ENCODE data around the gene APRT.
A peak's percentile ranks its signal among the peaks of the same experiment; 100 is the strongest.

APRT gene

GRCh38 chr16:88770461-88771293, 41.1 kb downstream of the APRT start:
- peak overlapping the region; percentile 40 for H3K4me3 ChIP-seq (ENCODE audit: low read length)
- H3K9me3 ChIP-seq (ENCODE audit: control insufficient read depth, insufficient read depth, low read length), result no peaks in the 10 kb centered on the region
- H3K79me2 ChIP-seq (ENCODE audit: control insufficient read depth, low read length), result peaks cover 99% of the 10 kb centered on the region
- H3K9me2 ChIP-seq (replicated peaks; ENCODE audit: control insufficient read depth, low read length), result no peaks in the 10 kb centered on the region
- H3K4me1 ChIP-seq (ENCODE audit: control insufficient read depth, low read length), result peaks cover 46% of the 10 kb centered on the region
- no peaks in the 10 kb centered on the region for H3K27me3 ChIP-seq (ENCODE audit: control insufficient read depth, low read length)
- H3K4me2 ChIP-seq (ENCODE audit: low read length), result peak overlapping the region; percentile 60
- H4K20me1 ChIP-seq (ENCODE audit: control insufficient read depth, insufficient read depth, low read depth, low read length), result peaks cover 30% of the 10 kb centered on the region
- 0 out of 2 replicates have a peak, but pooled peaks cover 4% of the 10 kb centered on the region for H3F3A ChIP-seq (ENCODE audit: control insufficient read depth, insufficient read depth)
- peaks cover 27% of the 10 kb centered on the region for H3K36me3 ChIP-seq (ENCODE audit: control insufficient read depth, low read length)
- H3K27ac ChIP-seq (ENCODE audit: low read depth, low read length), result peak overlapping the region; percentile 52
- TF ChIP-seq EZH2phosphoT487 (IDR thresholded peaks at IDR 0.05; ENCODE audit: borderline replicate concordance, low read length) (no peak), CTCF (IDR thresholded peaks at IDR 0.05; ENCODE audit: low read depth, low read length, poor library complexity, severe bottlenecking) (no peak)

GRCh38 chr16:88769617-88770460, 41.9 kb downstream of the APRT start:
- Histone ChIP-seq H4K20me1 (ENCODE audit: control insufficient read depth, insufficient read depth, low read depth, low read length) (peaks cover 30% of the 10 kb centered on the region), H3K4me1 (ENCODE audit: control insufficient read depth, low read length) (peaks cover 46% of the 10 kb centered on the region), H3K9me2 (replicated peaks; ENCODE audit: control insufficient read depth, low read length) (no peaks in the 10 kb centered on the region), H3F3A (ENCODE audit: control insufficient read depth, insufficient read depth) (0 out of 2 replicates have a peak, but pooled peaks cover 4% of the 10 kb centered on the region), H3K4me2 (ENCODE audit: low read length) (peak overlapping the region; percentile 60), H3K27me3 (ENCODE audit: control insufficient read depth, low read length) (no peaks in the 10 kb centered on the region), H3K4me3 (ENCODE audit: low read length) (no peak overlapping the region), H3K27ac (ENCODE audit: low read depth, low read length) (no peak overlapping the region), H3K9me3 (ENCODE audit: control insufficient read depth, insufficient read depth, low read length) (no peaks in the 10 kb centered on the region), H3K36me3 (ENCODE audit: control insufficient read depth, low read length) (peaks cover 27% of the 10 kb centered on the region), H3K79me2 (ENCODE audit: control insufficient read depth, low read length) (peaks cover 99% of the 10 kb centered on the region)
- TF ChIP-seq CTCF (IDR thresholded peaks at IDR 0.05; ENCODE audit: low read depth, low read length, poor library complexity, severe bottlenecking), result no peak
- no peak for TF ChIP-seq EZH2phosphoT487 (IDR thresholded peaks at IDR 0.05; ENCODE audit: borderline replicate concordance, low read length)

- Histone ChIP-seq H3K27ac (ENCODE audit: low read depth, low read length) (no peak overlapping the region), H3K79me2 (ENCODE audit: control insufficient read depth, low read length) (peaks cover 99% of the 10 kb centered on the region), H3K4me2 (ENCODE audit: low read length) (no peak overlapping the region), H3K36me3 (ENCODE audit: control insufficient read depth, low read length) (peaks cover 35% of the 10 kb centered on the region), H4K20me1 (ENCODE audit: control insufficient read depth, insufficient read depth, low read depth, low read length) (peaks cover 30% of the 10 kb centered on the region), H3K4me3 (ENCODE audit: low read length) (no peak overlapping the region), H3K9me3 (ENCODE audit: control insufficient read depth, insufficient read depth, low read length) (no peaks in the 10 kb centered on the region), H3K4me1 (ENCODE audit: control insufficient read depth, low read length) (peaks cover 45% of the 10 kb centered on the region), H3K27me3 (ENCODE audit: control insufficient read depth, low read length) (no peaks in the 10 kb centered on the region), H3F3A (ENCODE audit: control insufficient read depth, insufficient read depth) (0 out of 2 replicates have a peak, but pooled peaks cover 4% of the 10 kb centered on the region), H3K9me2 (replicated peaks; ENCODE audit: control insufficient read depth, low read length) (no peaks in the 10 kb centered on the region)
- no peak for TF ChIP-seq EZH2phosphoT487 (IDR thresholded peaks at IDR 0.05; ENCODE audit: borderline replicate concordance, low read length)
- TF ChIP-seq CTCF (IDR thresholded peaks at IDR 0.05; ENCODE audit: low read depth, low read length, poor library complexity, severe bottlenecking), result no peak
Observed at GRCh38 chr16:88768071-88768783, 43.5 kb downstream of the APRT start.

All from DOHH2 (cell line).